HG02973 (cell line): Measurements from ENCODE around the gene GRK7.
A peak's percentile ranks its signal among the peaks of the same experiment; 100 is the strongest.

Source experiments
- ATAC-seq: cut with Tn5 transposase; IDR thresholded peaks from one replicate; pipeline ENCODE4 v1.9.1; 2021; ENCODE audit warnings: moderate library complexity; ENCODE audit not compliant: unreplicated experiment

The GRK7 gene, protein sequence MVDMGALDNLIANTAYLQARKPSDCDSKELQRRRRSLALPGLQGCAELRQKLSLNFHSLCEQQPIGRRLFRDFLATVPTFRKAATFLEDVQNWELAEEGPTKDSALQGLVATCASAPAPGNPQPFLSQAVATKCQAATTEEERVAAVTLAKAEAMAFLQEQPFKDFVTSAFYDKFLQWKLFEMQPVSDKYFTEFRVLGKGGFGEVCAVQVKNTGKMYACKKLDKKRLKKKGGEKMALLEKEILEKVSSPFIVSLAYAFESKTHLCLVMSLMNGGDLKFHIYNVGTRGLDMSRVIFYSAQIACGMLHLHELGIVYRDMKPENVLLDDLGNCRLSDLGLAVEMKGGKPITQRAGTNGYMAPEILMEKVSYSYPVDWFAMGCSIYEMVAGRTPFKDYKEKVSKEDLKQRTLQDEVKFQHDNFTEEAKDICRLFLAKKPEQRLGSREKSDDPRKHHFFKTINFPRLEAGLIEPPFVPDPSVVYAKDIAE (N-terminal part only)

GRCh38 chr3:141763088-141763750 lies at the start of gene GRK7:
TSS of gene GRK7 (plus strand) at chr3:141763408. CDS start at chr3:141778285, 14,877 bp downstream.
- no peak for ATAC-seq

DNA sequence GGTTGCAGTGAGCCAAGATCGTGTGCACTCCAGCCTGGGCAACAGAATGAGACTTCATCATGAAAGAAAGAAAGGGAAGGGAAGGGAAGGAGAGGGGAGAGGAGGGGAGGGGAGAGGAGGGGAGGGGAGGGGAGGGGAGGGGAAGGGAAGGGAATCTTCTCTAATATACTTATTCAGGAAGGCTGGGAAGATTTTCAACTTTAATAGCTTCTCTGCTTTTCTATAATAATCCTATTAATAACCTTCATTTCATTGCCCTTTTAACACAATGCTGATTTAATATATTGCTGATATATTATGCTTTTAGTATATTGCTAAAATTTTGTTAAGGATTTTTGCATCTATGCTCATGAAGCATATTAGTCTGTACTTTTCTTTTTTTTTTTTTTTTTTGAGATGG lies 48.5 kb upstream of the GRK7 start:
- ATAC-seq: no peak

DNA sequence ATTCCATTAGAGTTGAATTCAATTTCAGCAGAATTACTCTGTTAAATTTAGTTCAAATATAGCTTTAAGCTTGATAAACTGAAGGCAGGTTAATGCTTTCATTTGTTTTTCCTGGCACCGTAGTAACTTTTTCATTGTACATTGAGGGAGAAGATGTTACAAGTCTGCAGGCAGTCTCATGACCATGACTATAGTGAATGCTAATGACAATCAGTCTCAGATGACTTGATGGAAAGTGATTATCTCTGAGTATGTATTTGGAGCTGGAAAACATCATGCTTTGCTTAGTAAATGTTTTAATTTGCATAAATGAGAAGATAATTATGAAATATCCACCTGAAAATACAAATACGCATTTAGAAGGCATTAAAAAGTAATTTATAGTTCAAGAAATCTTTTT lies 41.1 kb upstream of the GRK7 start:
- ATAC-seq: no peak

GRCh38 chr3:141722648-141723047 lies 40.6 kb upstream of the GRK7 start:
- no peak for ATAC-seq

DNA sequence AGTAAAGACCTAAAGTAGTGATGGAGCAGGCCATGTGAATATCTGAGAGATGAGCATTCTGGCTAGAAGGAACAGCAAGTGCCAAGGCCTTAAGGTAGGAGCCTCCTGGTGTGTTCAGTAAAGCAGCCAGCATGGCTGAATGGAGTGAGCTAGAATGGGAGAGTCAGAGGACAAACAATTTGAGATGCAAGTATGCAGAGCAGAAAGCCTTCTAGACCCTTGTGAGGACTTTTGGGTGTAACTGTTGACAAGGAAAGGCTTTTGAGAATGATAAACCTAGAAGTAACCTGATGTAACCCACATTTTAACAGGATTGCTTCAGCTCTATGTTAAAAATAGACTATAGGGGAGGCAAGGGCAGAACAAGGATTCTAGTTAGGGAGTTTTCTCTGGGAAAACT lies 40.0 kb upstream of the GRK7 start:
- no peak for ATAC-seq

- no peak for ATAC-seq
Measured at GRCh38 chr3:141724186-141724585, 39.0 kb upstream of the GRK7 start.

- ATAC-seq: no peak
Measured at GRCh38 chr3:141725036-141725435, 38.2 kb upstream of the GRK7 start.

GRCh38 chr3:141726483-141726882 lies 36.7 kb upstream of the GRK7 start:
- no peak for ATAC-seq

DNA sequence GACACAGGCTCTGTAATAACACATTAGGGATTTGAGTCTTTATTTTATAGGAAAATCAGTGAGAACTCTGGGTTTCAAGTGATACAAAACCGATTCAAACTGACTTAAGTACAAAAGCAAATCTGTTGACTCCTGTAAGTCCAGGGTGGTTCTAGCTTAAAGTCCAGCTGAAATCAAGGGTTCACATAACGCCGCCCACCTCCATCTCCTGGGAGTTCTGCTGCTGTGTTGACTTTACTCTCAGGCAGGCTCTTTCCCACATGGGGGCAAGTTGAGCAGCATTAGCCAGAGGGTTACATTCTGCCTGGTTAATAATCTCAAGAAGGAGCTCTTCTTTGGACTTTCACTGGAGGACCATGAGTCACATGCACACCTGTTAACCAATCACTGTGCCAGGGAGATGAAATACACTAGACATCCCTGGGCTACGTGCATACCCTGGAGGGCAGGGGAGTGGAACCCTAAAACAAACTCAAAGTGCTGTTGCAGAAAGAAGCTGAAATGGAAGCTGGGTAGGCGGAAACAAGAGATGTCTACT lies 34.8 kb upstream of the GRK7 start:
- no peak for ATAC-seq

DNA sequence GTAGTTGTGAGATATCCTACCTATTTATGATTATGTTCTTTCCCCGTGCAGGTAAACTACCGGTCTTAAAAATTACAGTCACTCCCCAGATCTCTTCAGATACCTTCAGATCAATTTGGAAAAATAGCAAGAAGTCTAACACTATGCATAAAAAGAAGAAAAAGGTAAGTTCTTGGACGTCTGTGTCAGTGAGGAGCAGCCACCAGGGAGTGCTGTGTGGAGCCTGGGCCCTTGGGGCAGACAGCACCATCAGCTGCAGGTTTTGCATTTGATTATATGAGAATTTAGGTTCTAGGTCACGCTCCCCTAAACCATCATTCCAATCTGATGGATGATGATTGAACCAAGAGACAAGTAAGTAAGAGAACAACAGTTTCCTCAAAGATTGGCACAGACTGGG lies 34.0 kb upstream of the GRK7 start:
- ATAC-seq: no peak

DNA sequence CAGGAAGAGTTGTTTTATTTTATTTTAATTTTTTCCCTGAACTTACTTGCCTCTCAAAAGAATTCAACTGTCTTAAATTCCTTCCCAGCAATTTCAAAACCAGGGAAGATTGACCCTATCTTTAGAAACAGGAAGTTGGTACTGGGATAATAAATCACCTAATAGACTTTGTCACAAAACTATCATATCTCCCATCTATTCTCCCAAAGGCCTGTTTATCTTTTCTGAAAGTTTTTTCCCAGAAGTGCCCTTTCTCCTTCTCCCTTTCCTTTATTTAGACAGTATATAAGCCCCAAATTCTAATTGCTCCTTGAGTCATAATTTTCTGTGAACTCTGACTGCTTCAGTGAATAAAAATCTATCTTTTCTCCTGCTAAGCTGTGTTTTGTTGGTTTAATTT lies 28.0 kb upstream of the GRK7 start:
- ATAC-seq: no peak

GRCh38 chr3:141735770-141736465 lies 27.3 kb upstream of the GRK7 start:
- ATAC-seq: no peak

DNA sequence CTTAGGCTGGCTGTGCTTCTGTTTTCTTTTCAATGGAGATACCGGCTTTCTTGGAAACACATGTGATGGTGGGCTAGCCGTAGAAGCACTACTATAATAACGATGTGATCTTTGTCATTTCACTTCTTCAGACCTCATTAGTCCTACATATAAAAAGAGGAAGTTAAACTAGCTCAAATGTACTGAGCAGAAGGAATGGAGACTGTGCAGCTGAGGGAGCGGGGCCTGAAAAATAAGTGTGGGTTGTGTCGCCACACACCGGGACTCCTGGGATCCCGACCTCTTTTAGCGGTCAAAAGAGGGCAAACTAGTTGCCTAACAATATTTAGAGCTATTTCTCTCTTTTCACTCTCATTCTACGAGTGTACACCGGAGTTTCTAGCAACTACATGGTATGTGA lies 26.1 kb upstream of the GRK7 start:
- no peak for ATAC-seq

DNA sequence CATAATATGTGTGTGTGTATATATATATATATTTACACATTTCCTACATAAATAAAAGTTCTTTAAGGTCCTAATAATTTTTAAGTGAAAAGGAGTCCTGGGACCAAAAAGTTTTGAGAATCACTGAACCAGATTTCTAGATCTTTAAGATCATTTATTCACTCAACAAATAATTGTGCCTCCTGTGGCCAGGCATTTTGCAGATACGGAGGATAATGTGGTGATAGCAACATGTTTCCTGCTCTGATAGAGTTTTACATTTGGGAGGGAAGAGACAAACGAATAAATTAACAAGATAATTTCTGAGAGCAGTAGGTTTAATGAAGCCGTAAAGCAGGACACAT lies 25.6 kb upstream of the GRK7 start:
- no peak for ATAC-seq

- peak; percentile 92 for ATAC-seq
Measured at GRCh38 chr3:141738022-141738890, 25.0 kb upstream of the GRK7 start, which contains the start of gene RNF7. TSS of gene RNF7 (plus strand) at chr3:141738298. CDS start at chr3:141738342, 44 bp downstream.

- ATAC-seq: no peak
Measured at GRCh38 chr3:141738891-141739363, 24.3 kb upstream of the GRK7 start.

DNA sequence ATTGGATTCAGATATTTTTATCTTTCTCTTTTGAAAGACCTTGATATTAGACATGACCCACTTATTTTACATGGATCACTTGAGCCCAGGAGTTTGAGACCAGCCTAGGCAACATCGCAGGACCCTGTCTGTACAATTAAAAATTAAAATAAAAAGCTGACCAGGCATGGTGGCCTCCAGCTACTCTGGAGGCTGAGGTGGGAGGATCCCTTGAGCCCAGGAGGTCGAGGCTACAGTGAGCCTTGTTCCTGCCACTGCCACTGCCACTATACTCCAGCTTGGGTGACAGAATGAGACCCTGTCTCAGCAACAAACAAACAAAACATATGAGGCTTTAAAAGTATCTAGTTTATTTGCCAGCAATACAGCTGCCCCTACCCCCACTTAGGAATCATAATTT lies 23.5 kb upstream of the GRK7 start:
- ATAC-seq: no peak

- ATAC-seq: no peak
Measured at GRCh38 chr3:141740349-141740748, 22.9 kb upstream of the GRK7 start.

GRCh38 chr3:141743305-141743704 lies 19.9 kb upstream of the GRK7 start:
- no peak for ATAC-seq

DNA sequence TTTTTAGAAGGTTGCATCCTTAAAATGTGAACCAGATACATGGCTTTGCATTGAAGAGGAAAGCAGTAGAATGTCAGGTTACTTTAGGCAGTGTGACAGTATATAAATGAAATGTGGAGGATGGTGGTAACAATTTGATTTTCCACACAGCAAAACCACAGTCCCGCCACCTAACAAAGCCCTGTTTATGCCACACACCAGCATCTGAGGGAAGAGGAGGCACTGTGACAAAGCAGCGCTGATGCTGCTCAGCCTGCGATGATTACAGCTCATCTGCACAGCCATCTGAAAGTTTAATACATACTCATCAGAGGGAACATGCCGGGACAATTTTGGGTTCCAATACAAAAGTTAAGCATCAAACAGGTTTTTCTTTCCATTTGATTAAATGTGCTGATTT lies 16.2 kb upstream of the GRK7 start:
- ATAC-seq: no peak
